HFFc6 (cell line): ENCODE measurements around the gene USP53. TPM values are rescaled to one million over a fixed set of nuclear protein-coding genes. Genes with fewer than 3 reads are reported as not detected.

ENCODE experiments used
- DNase-seq: peaks from one replicate; pipeline ENCODE4 v3.0.0-alpha.2; 2018
- H3K27ac Mint-ChIP-seq: 2 replicates; pipeline ENCODE4 v1.8.0; 2020; ENCODE audit warnings: mild to moderate bottlenecking, mixed read lengths
- H3K27me3 Mint-ChIP-seq: 2 replicates; pipeline ENCODE4 v1.8.0; 2021; ENCODE audit warnings: mild to moderate bottlenecking, moderate library complexity, mixed read lengths; ENCODE audit not compliant: insufficient read depth
- H3K36me3 Mint-ChIP-seq: 2 replicates; pipeline ENCODE4 v1.8.0; 2021; ENCODE audit warnings: low read depth, mixed read lengths
- H3K4me1 Mint-ChIP-seq: 2 replicates; pipeline ENCODE4 v1.8.0; 2020; ENCODE audit warnings: low read depth, mixed read lengths
- H3K4me3 Mint-ChIP-seq: 2 replicates; pipeline ENCODE4 v1.8.0; 2020; ENCODE audit warnings: mild to moderate bottlenecking, moderate library complexity, mixed read lengths
- H3K9me3 Mint-ChIP-seq: 2 replicates; pipeline ENCODE4 v1.8.0; 2020; ENCODE audit warnings: mild to moderate bottlenecking, mixed read lengths
- total RNA-seq, 6 experiments: library from RNA; stranded (reverse); fragmentation: NEBNext Ultra II Directional; extraction: Animal tissue kit (Norgen Biotek cat#: 25700); gene quantifications; 2 replicates in 1 of 6; 3 replicates in 5 of 6; pipeline ENCODE4 v1.2.3, GENCODE V29; 2021
- TF ChIP-seq, protein P1 (sequence below): fragments of 200-600 bp; sonication (generic); IDR thresholded peaks from 2 replicates; pipeline ENCODE4 v1.5.0; 2021; ENCODE audit warnings: antibody characterized with exemption, mild to moderate bottlenecking

USP53 gene
- total RNA-seq, 6 experiments from 2014 or later = 113 to 187 (median 120) TPM

DNA sequence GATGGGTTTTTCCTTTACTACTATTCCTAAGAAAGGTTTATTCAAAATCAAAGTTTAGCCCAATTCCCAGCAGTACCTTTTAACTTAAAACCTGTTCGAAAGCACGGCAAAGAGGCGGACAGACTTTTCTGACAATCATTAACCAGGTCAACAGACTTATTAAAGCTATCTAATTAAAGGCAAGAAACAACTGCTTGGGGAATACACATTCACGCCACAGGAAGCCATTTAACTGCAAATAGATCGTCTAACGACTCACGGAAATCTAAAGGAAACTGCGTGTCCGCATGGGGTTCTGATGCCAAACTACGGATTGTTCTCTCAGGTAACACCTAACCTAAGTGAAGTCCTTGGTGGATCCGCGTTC lies 663 bp upstream of the USP53 start:
- Mint-ChIP-seq H3K4me1 (peaks cover 68% of the 10 kb centered on the region), H3K27me3 (peaks cover 2% of the 10 kb centered on the region; the same call in 1 of the 2 replicates), H3K27ac (peak overlapping the region; percentile 90), H3K36me3 (peaks cover 40% of the 10 kb centered on the region), H3K9me3 (no peaks in the 10 kb centered on the region), H3K4me3 (peak overlapping the region; percentile 95)
- DNase-seq = no peak
- TF ChIP-seq, protein P1, sequence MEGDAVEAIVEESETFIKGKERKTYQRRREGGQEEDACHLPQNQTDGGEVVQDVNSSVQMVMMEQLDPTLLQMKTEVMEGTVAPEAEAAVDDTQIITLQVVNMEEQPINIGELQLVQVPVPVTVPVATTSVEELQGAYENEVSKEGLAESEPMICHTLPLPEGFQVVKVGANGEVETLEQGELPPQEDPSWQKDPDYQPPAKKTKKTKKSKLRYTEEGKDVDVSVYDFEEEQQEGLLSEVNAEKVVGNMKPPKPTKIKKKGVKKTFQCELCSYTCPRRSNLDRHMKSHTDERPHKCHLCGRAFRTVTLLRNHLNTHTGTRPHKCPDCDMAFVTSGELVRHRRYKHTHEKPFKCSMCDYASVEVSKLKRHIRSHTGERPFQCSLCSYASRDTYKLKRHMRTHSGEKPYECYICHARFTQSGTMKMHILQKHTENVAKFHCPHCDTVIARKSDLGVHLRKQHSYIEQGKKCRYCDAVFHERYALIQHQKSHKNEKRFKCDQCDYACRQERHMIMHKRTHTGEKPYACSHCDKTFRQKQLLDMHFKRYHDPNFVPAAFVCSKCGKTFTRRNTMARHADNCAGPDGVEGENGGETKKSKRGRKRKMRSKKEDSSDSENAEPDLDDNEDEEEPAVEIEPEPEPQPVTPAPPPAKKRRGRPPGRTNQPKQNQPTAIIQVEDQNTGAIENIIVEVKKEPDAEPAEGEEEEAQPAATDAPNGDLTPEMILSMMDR = no peak

DNA sequence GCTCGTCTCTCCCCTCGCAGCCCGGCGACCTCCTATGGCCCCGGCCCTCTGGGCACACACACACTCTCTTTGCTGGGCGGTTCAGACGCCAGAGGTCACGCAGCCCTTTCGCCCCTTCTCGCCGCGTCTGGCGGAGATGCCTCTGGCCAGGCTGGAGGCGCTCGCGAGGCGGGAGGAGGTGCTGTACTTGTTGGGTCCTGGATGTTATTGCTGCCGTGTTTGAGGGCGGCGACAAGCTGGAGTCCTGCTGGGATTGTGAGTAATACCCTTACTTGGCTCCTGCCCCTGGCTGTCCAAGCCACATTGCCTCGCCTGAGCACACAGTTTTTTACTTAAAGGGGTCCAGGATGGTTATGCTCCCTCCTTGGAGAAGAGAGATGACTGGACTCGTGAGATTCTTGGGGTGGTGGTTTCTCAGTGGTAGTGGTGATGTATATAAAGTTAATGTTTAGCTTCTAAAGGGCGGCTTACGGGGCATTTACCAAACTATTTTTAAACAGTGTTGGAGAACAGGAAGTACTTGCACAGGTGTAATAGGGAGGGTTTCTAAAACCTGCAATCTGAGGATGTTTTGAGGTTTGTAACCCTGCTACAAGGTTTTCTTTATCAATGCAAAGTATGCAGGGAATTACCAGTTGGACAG lies 572 bp downstream of the USP53 start:
- H3K36me3 Mint-ChIP-seq = peaks cover 53% of the 10 kb centered on the region
- DNase-seq = peak; percentile 93
- TF ChIP-seq, protein P1 = peak; percentile 62
- peaks cover 2% of the 10 kb centered on the region; the same call in 1 of the 2 replicates for H3K27me3 Mint-ChIP-seq
- no peaks in the 10 kb centered on the region for H3K9me3 Mint-ChIP-seq
- peak overlapping the region; percentile 95 for H3K4me3 Mint-ChIP-seq
- H3K4me1 Mint-ChIP-seq = peaks cover 68% of the 10 kb centered on the region
- H3K27ac Mint-ChIP-seq = peak overlapping the region; percentile 90

DNA sequence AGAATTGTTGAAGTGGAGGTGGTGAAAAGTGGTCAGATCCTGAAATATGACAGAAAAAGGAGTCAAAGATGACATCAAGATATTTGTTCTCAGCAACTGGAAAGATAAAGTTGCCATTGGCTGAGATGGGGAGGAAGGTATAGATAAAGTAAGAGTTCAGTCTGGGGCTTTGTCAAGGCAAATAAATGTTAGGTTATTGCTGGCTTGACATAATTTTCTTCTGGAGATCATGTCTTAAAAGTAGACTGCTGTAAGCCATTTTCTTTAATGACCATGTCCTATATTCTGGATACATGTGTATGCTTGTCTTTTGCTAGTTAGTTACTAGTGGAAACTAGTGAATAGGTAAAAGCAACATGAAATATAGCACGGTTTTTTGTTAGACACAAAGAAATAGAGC lies 5.6 kb downstream of the USP53 start:
- no peaks in the 10 kb centered on the region for H3K9me3 Mint-ChIP-seq
- H3K4me1 Mint-ChIP-seq = peaks cover 61% of the 10 kb centered on the region
- H3K27ac Mint-ChIP-seq = peak overlapping the region; percentile 40
- peaks cover 74% of the 10 kb centered on the region for H3K36me3 Mint-ChIP-seq
- peak overlapping the region; percentile 95 for H3K4me3 Mint-ChIP-seq
- DNase-seq = no peak
- TF ChIP-seq, protein P1 = no peak
- H3K27me3 Mint-ChIP-seq = peaks cover 4% of the 10 kb centered on the region

DNA sequence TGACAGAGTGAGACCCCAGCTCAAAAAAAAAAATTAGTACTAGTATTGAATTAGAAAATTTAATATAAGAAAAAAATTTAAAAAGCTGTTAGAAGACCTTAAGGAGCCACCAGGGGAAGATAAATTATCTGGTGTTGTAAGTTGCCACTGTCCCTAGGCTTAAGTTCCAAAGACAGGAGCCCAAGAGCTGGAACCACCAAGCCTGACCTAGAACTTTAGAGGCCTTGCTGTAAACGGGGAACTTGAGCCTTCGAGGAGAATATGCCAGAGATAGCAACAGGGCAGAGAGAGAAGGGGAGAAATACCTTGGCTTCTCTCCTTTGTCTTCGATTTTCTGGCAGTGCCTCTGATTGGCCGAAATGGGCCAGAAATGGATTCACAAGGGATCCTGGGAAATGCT lies 8.9 kb downstream of the USP53 start:
- Mint-ChIP-seq H3K36me3 (peaks cover 75% of the 10 kb centered on the region), H3K27ac (0 out of 2 replicates have a peak overlapping the region, but pooled peaks have one; percentile 32), H3K27me3 (peaks cover 8% of the 10 kb centered on the region), H3K4me1 (peaks cover 70% of the 10 kb centered on the region), H3K9me3 (no peaks in the 10 kb centered on the region), H3K4me3 (no peak overlapping the region; the same call in 1 of the 2 replicates)
- TF ChIP-seq, protein P1 = no peak
- DNase-seq = no peak

DNA sequence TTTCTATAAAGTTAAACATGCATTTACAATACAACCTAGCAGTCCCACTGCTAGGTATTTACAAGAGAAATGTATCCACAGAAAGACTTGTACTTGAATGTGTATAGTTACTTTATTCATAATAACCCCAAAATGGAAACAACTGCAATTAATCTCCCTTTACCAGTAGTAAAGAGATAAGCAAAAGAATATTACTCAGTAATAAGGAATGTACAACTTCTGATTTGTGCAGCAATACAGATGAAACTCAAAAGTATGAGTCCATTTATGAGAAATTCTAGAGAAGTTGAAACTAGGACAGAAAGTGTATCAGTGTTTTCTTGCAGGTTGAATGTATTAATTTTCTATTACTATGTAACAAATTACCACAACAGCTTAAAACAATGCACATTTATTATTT lies 15.2 kb downstream of the USP53 start:
- DNase-seq = no peak
- Mint-ChIP-seq H3K4me3 (peak overlapping the region; percentile 30; the same call in 1 of the 2 replicates), H3K4me1 (peaks cover 73% of the 10 kb centered on the region), H3K27me3 (peaks cover 20% of the 10 kb centered on the region), H3K27ac (peak overlapping the region; percentile 67), H3K9me3 (no peaks in the 10 kb centered on the region), H3K36me3 (peaks cover 69% of the 10 kb centered on the region)
- TF ChIP-seq, protein P1 = no peak
